ENCODE data around the gene POU2AF2.

The POU2AF2 gene

GRCh38 chr11:111327908-111328624, 82.5 kb downstream of the POU2AF2 start:
- no peak for DNase-seq (ENCODE audit: low read depth in 4 of 4, low spot score in 1 of 4)

- DNase-seq (ENCODE audit: low read depth in 4 of 4, low spot score in 1 of 4) = no peak
Observed at GRCh38 chr11:111329306-111330204, 84.0 kb downstream of the POU2AF2 start.

GRCh38 chr11:111330234-111330893, 84.8 kb downstream of the POU2AF2 start:
- DNase-seq (ENCODE audit: low read depth in 4 of 4, low spot score in 1 of 4) = no peak

- no peak for DNase-seq (ENCODE audit: low read depth in 4 of 4, low spot score in 1 of 4)
Observed at GRCh38 chr11:111331711-111332479, 86.4 kb downstream of the POU2AF2 start.

GRCh38 chr11:111334532-111335502, 89.3 kb downstream of the POU2AF2 start:
- no peak for DNase-seq (ENCODE audit: low read depth in 4 of 4, low spot score in 1 of 4)

DNA sequence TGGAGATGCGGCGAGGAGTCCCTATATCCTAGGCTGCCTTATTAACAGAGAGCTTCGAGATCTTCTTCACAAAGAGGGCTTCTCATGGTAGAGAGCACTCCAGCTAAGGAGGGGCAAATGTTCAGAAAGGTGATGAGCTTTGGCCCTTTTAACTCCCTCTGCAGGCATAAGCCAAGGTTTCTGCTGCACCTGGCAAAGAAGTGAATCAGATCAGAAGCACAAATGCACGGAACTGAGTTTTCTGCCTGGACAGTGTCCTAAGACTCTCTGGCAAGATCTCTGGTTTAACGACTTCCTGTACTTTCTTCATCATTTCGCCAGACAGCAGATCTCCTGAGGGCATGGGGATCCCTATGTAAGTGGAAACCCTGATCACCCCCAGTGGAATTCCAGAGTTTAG, 90.0 kb downstream of the POU2AF2 start:
- DNase-seq (ENCODE audit: low read depth in 4 of 4, low spot score in 1 of 4) = no peak

Data from stimulated activated CD4-positive, alpha-beta T cell treated with anti-CD3 and anti-CD28 coated beads, Interleukin-1b, Interleukin-23, amount 100 ng/mL, for 24 hours (primary cell).